GM23338 (cell line): ENCODE results near the gene PCTP. TPM values are rescaled to one million over a fixed set of nuclear protein-coding genes. Genes with fewer than 3 reads are reported as not detected.

ENCODE experiments used
- ATAC-seq: fragments of 200-7000 bp; cut with Tn5 transposase; 3 replicates; pipeline ENCODE4 v1.9.1; 2020
- DNase-seq: peaks from one replicate; pipeline ENCODE4 v3.0.0-alpha.2; 2015; ENCODE audit warnings: low spot score
- H2AFZ ChIP-seq: fragments of 200-600 bp; sonication (generic); 2 replicates; pipeline ENCODE4 v1.8.0; 2016; ENCODE audit warnings: antibody characterized with exemption, mild to moderate bottlenecking, moderate library complexity
- H3F3A ChIP-seq: fragments of 200-600 bp; sonication (generic); replicated peaks from 2 replicates; pipeline ENCODE4 v1.8.0; 2017; ENCODE audit warnings: antibody characterized with exemption, mixed run types, low read depth
- H3K27ac ChIP-seq: fragments of 200-600 bp; sonication (generic); 2 replicates; pipeline ENCODE4 v1.6.1; 2016; ENCODE audit warnings: low read depth
- H3K27me3 ChIP-seq: fragments of 200-600 bp; sonication (generic); 2 replicates; pipeline ENCODE4 v1.8.0; 2016; ENCODE audit warnings: mild to moderate bottlenecking, mixed run types, moderate library complexity; ENCODE audit not compliant: insufficient read depth
- H3K36me3 ChIP-seq: fragments of 200-600 bp; sonication (generic); 2 replicates; pipeline ENCODE4 v1.8.0; 2016; ENCODE audit warnings: mild to moderate bottlenecking; ENCODE audit not compliant: insufficient read depth
- H3K4me1 ChIP-seq: fragments of 200-600 bp; sonication (generic); 2 replicates; pipeline ENCODE4 v1.8.0; 2016; ENCODE audit warnings: mild to moderate bottlenecking, moderate library complexity; ENCODE audit not compliant: insufficient read depth
- H3K4me2 ChIP-seq: fragments of 200-600 bp; sonication (generic); 2 replicates; pipeline ENCODE4 v1.7.1; 2017; ENCODE audit warnings: mixed run types
- H3K4me3 ChIP-seq: fragments of 200-600 bp; sonication (generic); 2 replicates; pipeline ENCODE4 v1.6.1; 2016; ENCODE audit warnings: mixed run types
- H3K79me2 ChIP-seq: fragments of 200-600 bp; sonication (generic); replicated peaks from 2 replicates; pipeline ENCODE4 v1.8.0; 2017; ENCODE audit warnings: mild to moderate bottlenecking; ENCODE audit not compliant: insufficient read depth
- H3K9me2 ChIP-seq: fragments of 200-600 bp; sonication (generic); 2 replicates; pipeline ENCODE4 v1.8.0; 2017; ENCODE audit not compliant: insufficient read depth
- H4K20me1 ChIP-seq: fragments of 200-600 bp; sonication (generic); replicated peaks from 2 replicates; pipeline ENCODE4 v1.8.0; 2017; ENCODE audit warnings: mild to moderate bottlenecking; ENCODE audit not compliant: insufficient read depth
- H3K27ac Mint-ChIP-seq: 2 replicates; pipeline ENCODE4 v1.8.0; 2020; ENCODE audit warnings: inconsistent platforms, mild to moderate bottlenecking, moderate library complexity, mixed read lengths
- H3K27me3 Mint-ChIP-seq: 3 replicates; pipeline ENCODE4 v1.8.0; 2022; ENCODE audit warnings: low read depth, mild to moderate bottlenecking, moderate library complexity, mixed read lengths, inconsistent platforms; ENCODE audit not compliant: insufficient read depth, poor library complexity
- H3K36me3 Mint-ChIP-seq: 3 replicates; pipeline ENCODE4 v1.8.0; 2021; ENCODE audit warnings: low read depth, mild to moderate bottlenecking, inconsistent platforms, moderate library complexity, mixed read lengths
- H3K4me1 Mint-ChIP-seq: 3 replicates; pipeline ENCODE4 v1.8.0; 2020; ENCODE audit warnings: mild to moderate bottlenecking, inconsistent platforms, mixed read lengths
- H3K4me3 Mint-ChIP-seq: 3 replicates; pipeline ENCODE4 v1.8.0; 2021; ENCODE audit warnings: moderate library complexity, mild to moderate bottlenecking, inconsistent platforms, mixed read lengths
- H3K9me3 Mint-ChIP-seq: 3 replicates; pipeline ENCODE4 v1.8.0; 2020; ENCODE audit warnings: moderate library complexity, mild to moderate bottlenecking, inconsistent platforms, mixed read lengths
- CREB1 ChIP-seq: fragments of 250-450 bp; sonication (Bioruptor Pico); IDR thresholded peaks from 2 replicates; pipeline ENCODE4 v1.5.0; 2020; ENCODE audit warnings: low read depth, mild to moderate bottlenecking, moderate library complexity
- CTCF ChIP-seq, 2 experiments: fragments of 200-600 bp in 1 of 2; sonication (generic) in 1 of 2; conservative IDR thresholded peaks; 2 replicates each; pipeline versions ENCODE4 v1.5.1 to v1.6.1; 2016 to 2017; ENCODE audit warnings: antibody characterized with exemption in 2 of 2, low read depth in 2 of 2, mild to moderate bottlenecking in 2 of 2, moderate library complexity in 1 of 2
- EZH2phosphoT487 ChIP-seq: fragments of 200-600 bp; sonication (generic); IDR thresholded peaks from one replicate; pipeline ENCODE4 v1.8.1; 2018; ENCODE audit warnings: antibody characterized with exemption; ENCODE audit not compliant: unreplicated experiment
- JUNB ChIP-seq: IDR thresholded peaks from one replicate; pipeline ENCODE4 v1.6.1; 2016; ENCODE audit warnings: antibody characterized with exemption; ENCODE audit not compliant: unreplicated experiment
- POLR2AphosphoS5 ChIP-seq: IDR thresholded peaks from 2 replicates; pipeline ENCODE4 v1.6.1; 2016; ENCODE audit warnings: antibody characterized with exemption, low read depth
- ZNF114 ChIP-seq: fragments of 250-450 bp; sonication (Bioruptor Pico); IDR thresholded peaks from 2 replicates; pipeline ENCODE4 v1.5.0; 2020; ENCODE audit warnings: mild to moderate bottlenecking, moderate library complexity
- ZNF462 ChIP-seq: fragments of 250-450 bp; sonication (Bioruptor Pico); IDR thresholded peaks from 2 replicates; pipeline ENCODE4 v1.5.0; 2020; ENCODE audit warnings: mild to moderate bottlenecking, moderate library complexity
- polyA plus RNA-seq: library from polyadenylated mRNA; unstranded; fragments of >200 nt; fragmentation: Nextera tagmentation; extraction: Ambion mirVana; gene quantifications from 2 replicates; pipeline ENCODE4 v1.2.1, GENCODE V29; 2016
- total RNA-seq: library from RNA; depleted of rRNA; stranded (reverse); fragments of >200 nt; shearing (Covaris generic); gene quantifications from 2 replicates; pipeline ENCODE4 v1.2.3, GENCODE V29; 2014

Gene PCTP
- total and polyA plus RNA-seq, 2 experiments from 2014 or later, result 6.4 to 12.3 TPM

GRCh38 chr17:55774846-55775271 is 24.0 kb downstream of the PCTP start:
- H3K27me3 ChIP-seq, result no peaks in the 10 kb centered on the region
- TF ChIP-seq EZH2phosphoT487 (no peak), CTCF (conservative IDR thresholded peaks at IDR 0.05; ENCODE audit: low read depth in 2 of 2) (no peak), ZNF114 (CRISPR knock-in tag) (no peak)
- no peaks in the 10 kb centered on the region for H4K20me1 ChIP-seq
- Mint-ChIP-seq H3K27ac (no peak overlapping the region), H3K4me1 (peaks cover 7% of the 10 kb centered on the region; the same call in 2 of the 3 replicates), H3K9me3 (no peaks in the 10 kb centered on the region), H3K27me3 (peaks cover 6% of the 10 kb centered on the region), H3K36me3 (peaks cover 9% of the 10 kb centered on the region; the same call in 2 of the 3 replicates), H3K4me3 (no peak overlapping the region)
- peaks cover 4% of the 10 kb centered on the region; the same call in 1 of the 2 replicates for H3K36me3 ChIP-seq
- H3K4me3 ChIP-seq, result no peak overlapping the region
- DNase-seq, result no peak
- no peaks in the 10 kb centered on the region for H3F3A ChIP-seq
- H3K4me1 ChIP-seq, result no peaks in the 10 kb centered on the region
- H3K9me2 ChIP-seq, result peaks cover 11% of the 10 kb centered on the region; the same call in 1 of the 2 replicates
- H3K27ac ChIP-seq, result no peak overlapping the region
- no peak overlapping the region for H3K4me2 ChIP-seq
- no peak for ATAC-seq
- H2AFZ ChIP-seq, result no peak overlapping the region
- no peaks in the 10 kb centered on the region for H3K79me2 ChIP-seq

- H3K27ac Mint-ChIP-seq, result no peak overlapping the region
- H2AFZ ChIP-seq, result no peak overlapping the region
- H3K79me2 ChIP-seq, result no peaks in the 10 kb centered on the region
- no peaks in the 10 kb centered on the region for H4K20me1 ChIP-seq
- peaks cover 6% of the 10 kb centered on the region for H3K27me3 Mint-ChIP-seq
- DNase-seq (no peak), ATAC-seq (no peak)
- H3K36me3 ChIP-seq, result peaks cover 4% of the 10 kb centered on the region; the same call in 1 of the 2 replicates
- no peak overlapping the region for H3K27ac ChIP-seq
- peaks cover 11% of the 10 kb centered on the region; the same call in 1 of the 2 replicates for H3K9me2 ChIP-seq
- no peaks in the 10 kb centered on the region for H3F3A ChIP-seq
- H3K4me2 ChIP-seq, result no peak overlapping the region
- H3K4me1 ChIP-seq, result no peaks in the 10 kb centered on the region
- H3K27me3 ChIP-seq, result no peaks in the 10 kb centered on the region
- H3K4me3 Mint-ChIP-seq, result no peak overlapping the region
- no peaks in the 10 kb centered on the region for H3K9me3 Mint-ChIP-seq
- TF ChIP-seq POLR2AphosphoS5 (no peak), CREB1 (CRISPR knock-in tag) (no peak), ZNF462 (no peak), JUNB (no peak), EZH2phosphoT487 (no peak)
- H3K4me1 Mint-ChIP-seq, result peaks cover 7% of the 10 kb centered on the region; the same call in 2 of the 3 replicates
- H3K36me3 Mint-ChIP-seq, result peaks cover 9% of the 10 kb centered on the region; the same call in 2 of the 3 replicates
- no peak overlapping the region for H3K4me3 ChIP-seq
Measured at GRCh38 chr17:55776271-55776670, 25.4 kb downstream of the PCTP start.
